SIG-M5 treated with dmso at 0.1 percent for 504 hours (cell line): ENCODE measurements around the gene TBX15.
"Not testable (repeated sequence)": the region's sequence is repeated elsewhere in the genome, so short reads cannot be mapped to it uniquely, and the experiment has no call there.

Source experiments
- DNase-seq: peaks from one replicate; lab custom pipeline; 2025; ENCODE audit not compliant: unreplicated experiment; lab: John Stamatoyannopoulos, UW

The TBX15 gene

DNA sequence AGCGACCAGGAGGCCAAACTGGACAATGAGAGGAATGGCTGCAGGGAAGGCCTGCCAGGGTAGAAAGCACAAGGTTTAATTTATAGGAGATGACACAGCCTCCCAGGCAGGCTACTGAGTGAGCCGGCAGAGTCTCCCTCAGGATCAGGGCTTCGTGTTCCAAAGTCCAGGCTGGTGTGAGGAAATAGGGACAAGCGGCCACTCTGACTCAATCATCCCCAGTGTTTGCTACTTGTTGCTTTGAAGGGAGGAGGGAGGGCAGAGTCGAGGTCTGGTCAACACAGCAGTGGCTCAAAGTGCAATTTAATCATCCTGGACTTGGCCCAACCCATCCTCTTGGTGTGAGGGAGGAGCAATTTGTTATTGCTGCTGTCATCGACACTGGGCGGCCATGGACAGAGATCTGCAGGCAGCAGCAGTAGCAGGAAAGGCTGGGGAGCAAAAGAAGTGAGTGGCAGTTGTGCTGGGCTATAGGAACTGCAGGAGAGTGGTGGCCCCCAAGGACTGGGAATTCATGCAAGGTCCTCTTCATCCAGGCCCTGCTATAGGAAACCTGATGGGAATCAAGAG lies 27.5 kb downstream of the TBX15 start:
- no peak for DNase-seq

DNA sequence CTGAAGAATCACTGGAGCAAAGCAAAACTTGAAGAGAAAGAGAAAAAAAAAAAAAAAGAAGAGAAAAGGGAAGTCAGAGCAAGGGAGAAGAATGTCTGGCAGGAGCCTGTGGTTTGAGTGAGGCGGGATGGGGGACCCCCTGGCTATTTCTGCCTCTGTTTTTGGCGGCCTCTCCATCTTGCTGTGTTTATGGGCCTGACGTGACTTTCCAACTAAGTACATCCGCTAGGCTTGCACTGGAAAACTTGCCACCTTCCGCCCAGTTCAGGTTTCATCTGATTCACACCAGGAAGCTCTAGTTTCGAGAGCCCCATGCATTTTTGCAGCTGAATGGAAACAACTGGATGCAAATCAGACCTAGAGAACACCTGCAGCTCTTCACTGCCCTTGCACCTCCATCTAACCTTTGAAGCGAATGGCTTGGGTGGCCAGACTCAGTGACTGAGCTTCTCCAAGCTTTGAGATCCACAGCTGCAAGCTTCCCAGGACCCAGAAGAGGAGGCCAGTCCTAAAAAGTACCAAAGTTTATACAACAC lies 28.0 kb downstream of the TBX15 start:
- peak; percentile 15 for DNase-seq

GRCh38 chr1:118958937-118959631 lies 29.1 kb downstream of the TBX15 start:
- DNase-seq, result no peak

- DNase-seq, result no peak
Measured at GRCh38 chr1:118958140-118958539, 30.0 kb downstream of the TBX15 start.

DNA sequence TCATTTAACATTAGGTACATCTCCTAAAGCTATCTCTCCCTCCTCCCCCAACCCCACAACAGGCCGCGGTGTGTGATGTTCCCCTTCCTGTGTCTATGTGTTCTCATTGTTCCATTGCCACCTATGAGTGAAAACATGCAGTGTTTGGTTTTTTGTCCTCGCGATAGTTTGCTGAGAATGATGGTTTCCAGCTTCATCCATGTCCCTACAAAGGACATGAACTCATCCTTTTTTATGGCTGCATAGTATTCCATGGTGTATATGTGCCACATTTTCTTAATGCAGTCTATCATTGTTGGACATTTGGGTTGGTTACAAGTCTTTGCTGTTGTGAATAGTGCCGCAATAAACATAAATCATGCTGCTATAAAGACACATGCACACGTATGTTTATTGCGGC lies 30.6 kb downstream of the TBX15 start:
- DNase-seq, result not testable (repeated sequence)

DNA sequence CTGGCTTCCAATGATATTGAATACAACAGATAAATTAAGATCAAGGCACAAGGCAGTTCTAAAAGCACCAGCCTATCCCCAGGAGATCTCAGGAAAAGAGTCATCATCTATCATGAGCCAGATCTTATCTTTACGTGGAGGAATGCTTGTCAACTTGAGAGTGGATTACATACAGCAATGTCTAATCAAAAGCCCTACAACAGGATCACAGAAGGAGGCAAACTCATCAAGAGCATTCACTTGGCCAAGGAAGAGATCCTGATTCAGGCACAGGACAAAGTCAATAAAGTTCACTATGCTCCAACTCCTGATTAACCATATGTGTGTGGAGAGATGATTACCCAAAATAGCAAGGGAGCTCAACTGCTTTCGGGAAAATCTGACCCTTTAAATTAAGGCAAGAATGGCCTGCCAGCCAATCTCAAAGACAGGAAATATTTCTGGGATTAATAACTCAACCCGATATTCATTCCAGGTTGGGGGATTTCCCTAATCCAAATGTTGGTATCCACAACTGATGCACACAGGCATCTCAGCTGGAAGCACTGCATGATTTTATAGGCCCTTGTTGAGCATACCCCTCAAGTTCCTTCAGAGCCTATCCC lies 33.7 kb downstream of the TBX15 start:
- DNase-seq, result no peak

DNA sequence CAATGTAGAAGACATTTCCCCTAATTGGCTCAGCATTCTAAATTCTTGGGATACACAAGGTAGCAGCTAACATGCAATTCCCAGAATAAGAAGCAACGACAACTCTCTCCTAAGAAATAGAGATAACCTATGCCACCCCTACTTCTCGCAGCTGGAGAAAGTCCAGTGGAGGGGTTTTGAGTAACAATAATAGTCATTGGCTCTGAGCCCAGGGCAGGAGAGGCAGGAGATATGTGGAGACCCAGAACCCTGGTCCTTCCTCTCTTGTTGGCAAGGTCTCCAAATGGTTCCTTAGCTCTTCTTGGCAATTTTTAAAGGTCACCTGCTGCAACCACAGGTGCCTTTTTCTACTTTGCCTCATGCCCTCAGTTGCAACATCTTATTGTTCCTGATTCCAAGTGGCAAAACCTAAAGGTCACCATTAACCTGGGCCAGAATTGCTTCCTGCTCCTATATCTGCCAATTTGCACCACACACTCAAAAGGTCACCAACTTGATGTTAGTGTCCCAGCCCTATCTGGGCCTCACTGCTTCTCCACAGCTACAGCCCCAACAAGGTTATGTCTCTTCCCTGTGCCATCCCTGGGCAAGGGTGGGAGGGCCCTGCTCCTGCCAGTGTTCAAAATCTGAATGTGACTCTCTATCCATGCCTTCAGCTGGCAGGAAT lies 36.7 kb downstream of the TBX15 start:
- no peak for DNase-seq

DNA sequence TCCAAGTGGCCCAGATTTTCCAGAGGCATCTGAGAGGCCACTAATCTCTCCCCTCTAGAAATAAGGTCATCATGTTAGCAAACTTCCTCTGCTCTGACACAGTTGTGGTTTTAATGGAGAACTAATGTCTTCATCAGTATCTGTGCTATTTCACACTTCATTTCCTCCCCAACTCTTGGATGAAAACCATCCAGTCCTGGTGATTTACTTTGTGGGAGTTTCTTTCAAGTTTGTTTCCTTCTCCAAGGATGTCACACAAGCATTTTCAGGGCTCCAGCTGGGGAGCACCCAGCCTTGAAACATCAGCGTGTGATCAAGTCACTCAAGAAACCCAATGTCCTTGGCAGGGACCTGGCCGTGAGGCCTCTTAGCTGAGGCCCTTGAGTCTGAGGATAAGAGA lies 38.8 kb downstream of the TBX15 start:
- DNase-seq, result no peak

DNA sequence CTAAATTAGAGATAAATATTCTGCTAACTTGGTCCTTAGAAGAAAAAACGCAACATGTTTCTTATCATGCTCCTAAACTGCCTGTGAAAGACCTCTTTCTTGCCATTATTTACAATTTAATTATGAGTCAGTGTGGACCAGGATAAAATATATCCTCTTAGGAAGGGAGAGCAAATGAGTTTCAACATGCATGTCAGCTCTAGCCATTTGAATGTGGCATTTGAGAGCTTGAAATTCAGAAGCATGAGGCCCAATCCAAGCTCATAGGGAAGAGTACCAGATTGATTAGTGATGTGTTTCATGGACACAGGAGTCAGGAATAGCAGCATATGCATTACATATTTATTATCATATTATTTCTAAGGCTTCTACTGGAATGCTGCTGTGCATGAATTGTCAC lies 39.3 kb downstream of the TBX15 start:
- DNase-seq, result no peak

DNA sequence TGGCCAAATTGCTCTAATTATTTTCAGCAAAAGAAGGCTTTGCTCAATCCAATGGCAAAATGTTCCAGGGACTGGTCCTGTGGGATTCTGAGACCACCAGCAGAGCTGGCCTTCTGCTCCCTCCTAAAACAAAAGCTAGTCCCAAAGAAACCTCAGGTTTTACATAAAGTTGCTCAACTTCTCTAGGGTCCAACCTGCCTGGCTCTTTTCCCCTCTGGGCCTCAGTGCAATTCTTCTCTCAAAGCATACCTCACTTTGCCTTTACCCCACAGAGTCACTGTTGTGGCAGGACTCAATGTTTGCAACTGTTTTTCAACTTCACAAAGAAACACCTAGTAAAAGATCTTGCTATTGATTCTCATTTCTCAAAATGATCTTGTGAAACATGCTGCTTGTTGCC lies 39.8 kb downstream of the TBX15 start:
- no peak for DNase-seq

- no peak for DNase-seq
Measured at GRCh38 chr1:118947790-118948189, 40.4 kb downstream of the TBX15 start.

- DNase-seq, result no peak
Measured at GRCh38 chr1:118947003-118947765, 41.0 kb downstream of the TBX15 start.

GRCh38 chr1:118945489-118945888 lies 42.7 kb downstream of the TBX15 start:
- DNase-seq, result no peak

GRCh38 chr1:118944546-118944945 lies 43.6 kb downstream of the TBX15 start:
- DNase-seq, result no peak

GRCh38 chr1:118944133-118944532 lies 44.0 kb downstream of the TBX15 start:
- no peak for DNase-seq

GRCh38 chr1:118940957-118941356 lies 47.2 kb downstream of the TBX15 start:
- DNase-seq, result no peak

DNA sequence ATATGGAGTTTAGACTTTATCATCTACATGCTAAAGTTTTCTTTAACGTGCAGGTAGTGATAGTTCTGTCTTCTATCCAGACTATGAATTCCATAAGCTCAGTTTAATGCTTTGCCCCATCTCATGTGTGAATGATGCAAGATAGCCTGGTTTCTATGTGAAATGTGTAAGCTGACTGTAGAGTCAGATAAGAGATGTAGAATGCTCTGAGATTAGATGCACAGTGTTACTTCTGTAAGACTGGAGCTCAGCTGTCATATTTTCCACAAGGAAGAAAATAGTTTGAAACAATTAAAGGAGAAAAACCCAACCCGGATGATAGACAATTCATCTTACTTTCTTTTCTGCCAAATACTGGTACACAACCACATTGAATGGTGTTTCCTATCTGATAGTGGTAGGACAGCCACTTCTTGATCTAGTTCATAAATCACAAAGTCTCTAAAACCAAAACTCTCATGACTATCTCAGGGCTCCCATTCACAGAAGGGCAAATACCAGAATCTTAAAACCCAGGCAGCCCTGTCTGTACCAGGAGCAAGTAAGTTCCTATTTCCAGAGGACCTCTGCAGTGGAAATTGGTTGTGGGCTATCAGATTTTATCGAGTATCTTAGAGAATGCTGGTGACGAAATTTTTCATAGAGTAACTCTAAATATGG lies 50.6 kb downstream of the TBX15 start:
- no peak for DNase-seq

GRCh38 chr1:118934706-118935105 lies 53.4 kb downstream of the TBX15 start:
- DNase-seq, result no peak

- no peak for DNase-seq
Measured at GRCh38 chr1:118933051-118933781, 54.9 kb downstream of the TBX15 start.

DNA sequence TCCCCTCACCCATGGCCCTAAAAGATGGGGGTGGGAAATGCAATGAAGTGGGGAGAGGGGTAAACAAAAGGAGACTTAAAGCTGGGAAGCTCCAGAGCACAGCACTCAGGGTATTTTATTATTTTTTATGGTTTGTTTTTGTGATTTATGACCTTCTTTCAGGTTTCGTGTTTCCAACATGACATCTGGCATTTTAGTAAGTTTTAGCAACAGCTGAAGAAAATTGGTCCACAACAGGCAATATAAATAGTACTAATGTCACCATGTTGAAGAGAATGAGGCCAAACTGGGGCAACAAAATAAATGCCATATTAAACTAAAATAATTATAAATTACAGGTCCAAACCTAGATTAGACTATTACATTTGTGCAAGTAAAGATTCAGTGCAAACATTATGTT lies 56.3 kb downstream of the TBX15 start:
- no peak for DNase-seq
